Dedifferentiated amniotic fluid mesenchymal stem cell (primary cell): ENCODE results near the gene IGSF9B.

Experiments used
- DNase-seq: peaks from one replicate; pipeline ENCODE4 v3.0.0-alpha.2; 2016; ENCODE audit errors: extremely low spot score

Gene IGSF9B

GRCh38 chr11:133953999-133954398, 2.8 kb downstream of the IGSF9B start:
- no peak for DNase-seq

- DNase-seq: no peak
These were observed 3.2 kb downstream of the IGSF9B start for GRCh38 chr11:133953547-133953946.

GRCh38 chr11:133952199-133953190, 4.3 kb downstream of the IGSF9B start:
- no peak for DNase-seq

GRCh38 chr11:133951327-133952198, 5.2 kb downstream of the IGSF9B start:
- peak; percentile 38 for DNase-seq

GRCh38 chr11:133950874-133951326, 5.9 kb downstream of the IGSF9B start:
- DNase-seq: no peak

- DNase-seq: no peak
These were observed 6.3 kb downstream of the IGSF9B start for GRCh38 chr11:133950421-133950820.

- no peak for DNase-seq
These were observed 7.6 kb downstream of the IGSF9B start for GRCh38 chr11:133949129-133949528.

GRCh38 chr11:133948711-133949110, 8.1 kb downstream of the IGSF9B start:
- no peak for DNase-seq

GRCh38 chr11:133947321-133947756, 9.4 kb downstream of the IGSF9B start:
- peak; percentile 55 for DNase-seq

- DNase-seq: no peak
These were observed 10.0 kb downstream of the IGSF9B start for GRCh38 chr11:133946541-133947318.

- no peak for DNase-seq
These were observed 10.7 kb downstream of the IGSF9B start for GRCh38 chr11:133946051-133946450.

GRCh38 chr11:133945087-133945974, 11.4 kb downstream of the IGSF9B start:
- DNase-seq: no peak

- no peak for DNase-seq
These were observed 12.6 kb downstream of the IGSF9B start for GRCh38 chr11:133943950-133944698.

- DNase-seq: no peak
These were observed 14.2 kb downstream of the IGSF9B start for GRCh38 chr11:133942577-133942976.

GRCh38 chr11:133941546-133941945, 15.2 kb downstream of the IGSF9B start:
- no peak for DNase-seq

GRCh38 chr11:133940034-133940433, 16.7 kb downstream of the IGSF9B start:
- DNase-seq: no peak

- no peak for DNase-seq
These were observed 17.2 kb downstream of the IGSF9B start for GRCh38 chr11:133939558-133939957.

- DNase-seq: no peak
These were observed 18.6 kb downstream of the IGSF9B start for GRCh38 chr11:133938166-133938565.

GRCh38 chr11:133937468-133937867, 19.3 kb downstream of the IGSF9B start:
- no peak for DNase-seq

- DNase-seq: no peak
These were observed 19.8 kb downstream of the IGSF9B start for GRCh38 chr11:133937015-133937414.
